Kidney tubule cell (primary cell): ENCODE results near the gene CASZ1.

Experiments used
- DNase-seq: peaks from one replicate; pipeline ENCODE4 v3.0.0-alpha.2; 2018; ENCODE audit warnings: low spot score

The CASZ1 gene

DNA sequence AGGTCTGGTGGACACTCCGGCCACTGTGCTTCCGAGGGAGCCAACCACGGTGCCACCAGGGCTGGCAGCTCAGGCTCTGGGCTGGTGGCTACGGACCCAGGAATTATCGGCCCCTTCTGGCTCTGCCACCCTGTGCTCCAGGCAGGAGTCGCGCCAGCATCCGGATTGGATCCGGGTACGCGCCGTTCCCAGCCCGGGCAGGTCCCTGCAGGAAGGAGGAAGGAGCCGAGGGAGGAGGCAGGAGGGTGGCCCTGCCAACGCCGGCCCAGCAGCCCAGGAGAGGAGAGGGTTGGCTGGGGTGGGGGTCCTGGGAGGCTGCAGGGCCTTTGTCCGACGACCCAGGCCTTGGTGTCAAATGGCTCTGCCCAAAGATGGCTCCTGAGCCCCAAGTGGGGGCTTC is 160.5 kb downstream of the CASZ1 start:
- no peak for DNase-seq

GRCh38 chr1:10635085-10635896 is 161.2 kb downstream of the CASZ1 start:
- DNase-seq, result peak; percentile 36

GRCh38 chr1:10634428-10635084 is 161.9 kb downstream of the CASZ1 start:
- no peak for DNase-seq

DNA sequence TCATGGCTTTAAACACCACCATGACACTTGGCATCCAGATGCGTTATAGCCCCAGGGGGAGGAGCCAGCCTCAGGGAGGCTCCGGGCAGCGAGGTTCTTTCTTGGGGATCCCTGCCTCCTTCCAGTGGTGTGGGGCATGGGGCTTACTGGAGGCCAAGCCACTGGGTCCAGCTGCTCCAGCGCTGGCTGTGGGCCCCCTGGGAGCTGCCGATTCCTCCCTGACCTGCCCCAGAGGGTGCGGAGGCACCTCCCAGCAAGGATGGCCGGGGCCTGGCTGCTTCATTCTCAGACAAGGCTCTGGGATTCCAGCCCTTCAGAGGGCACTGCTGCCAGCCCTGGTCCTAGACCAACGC is 162.4 kb downstream of the CASZ1 start:
- no peak for DNase-seq

DNA sequence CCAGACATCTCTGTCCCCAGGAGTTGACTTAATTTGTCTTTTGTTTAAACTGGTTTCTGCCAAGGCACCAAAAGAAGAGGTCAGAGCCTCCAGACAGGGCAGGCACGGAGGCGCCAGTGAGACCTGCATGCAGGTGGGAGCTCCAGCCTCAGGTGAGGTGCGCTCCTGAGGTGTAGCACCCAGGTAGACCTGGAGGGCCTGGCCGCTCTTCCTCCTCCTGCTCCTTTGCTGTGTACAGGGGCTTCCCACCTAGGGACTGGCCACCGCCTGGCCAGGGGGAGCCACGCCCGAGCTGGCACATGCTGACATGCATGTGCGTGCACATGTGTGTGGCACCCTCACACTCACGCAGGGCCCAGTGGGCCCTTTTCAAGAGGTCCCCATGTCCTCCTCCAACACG is 163.0 kb downstream of the CASZ1 start:
- DNase-seq, result no peak

DNA sequence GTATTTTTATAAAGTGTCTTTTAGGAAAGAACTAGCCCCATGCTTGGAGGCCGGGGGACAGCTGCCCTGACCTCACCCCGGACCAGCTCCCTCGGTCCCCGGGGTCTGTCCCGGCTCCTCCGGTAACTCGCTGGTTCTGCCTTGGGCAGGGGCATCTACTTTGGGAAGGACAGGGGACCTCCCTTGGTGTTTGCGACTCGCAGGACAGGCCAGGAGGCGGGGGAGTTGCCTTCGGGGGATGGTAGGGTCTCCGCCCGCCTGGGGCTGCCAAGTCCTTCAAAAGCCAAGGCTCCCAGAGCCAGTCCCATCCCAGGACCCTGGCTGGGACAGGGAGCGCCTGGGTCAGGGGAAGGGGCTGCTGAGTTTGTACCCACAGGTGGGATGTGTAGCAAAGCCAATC is 163.8 kb downstream of the CASZ1 start:
- DNase-seq, result no peak

- DNase-seq, result no peak
Measured at GRCh38 chr1:10631811-10632593, 164.4 kb downstream of the CASZ1 start.

- no peak for DNase-seq
Measured at GRCh38 chr1:10631121-10631810, 165.2 kb downstream of the CASZ1 start.

DNA sequence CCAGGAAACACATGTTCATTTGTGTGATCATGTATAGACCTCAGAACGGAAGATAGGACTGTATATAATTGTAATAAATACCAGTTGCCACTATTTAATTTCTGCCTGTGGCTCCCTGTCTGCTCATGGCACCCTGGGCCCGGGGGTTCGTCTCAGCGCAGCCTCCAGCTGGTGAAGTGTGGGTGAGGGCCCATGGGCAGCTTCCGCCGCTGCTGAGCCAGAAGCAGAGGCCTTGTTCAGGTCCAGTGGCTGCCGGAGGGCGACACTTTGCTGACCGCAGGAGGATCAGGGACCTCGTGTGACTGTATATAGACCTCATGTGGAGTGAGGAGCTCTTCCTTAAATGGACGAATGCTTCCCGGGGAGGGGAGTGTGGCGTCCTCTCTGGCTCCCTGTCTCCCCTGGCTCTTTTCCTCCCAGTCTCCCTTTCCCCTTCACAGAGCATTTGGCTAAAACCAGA is 165.8 kb downstream of the CASZ1 start:
- no peak for DNase-seq

DNA sequence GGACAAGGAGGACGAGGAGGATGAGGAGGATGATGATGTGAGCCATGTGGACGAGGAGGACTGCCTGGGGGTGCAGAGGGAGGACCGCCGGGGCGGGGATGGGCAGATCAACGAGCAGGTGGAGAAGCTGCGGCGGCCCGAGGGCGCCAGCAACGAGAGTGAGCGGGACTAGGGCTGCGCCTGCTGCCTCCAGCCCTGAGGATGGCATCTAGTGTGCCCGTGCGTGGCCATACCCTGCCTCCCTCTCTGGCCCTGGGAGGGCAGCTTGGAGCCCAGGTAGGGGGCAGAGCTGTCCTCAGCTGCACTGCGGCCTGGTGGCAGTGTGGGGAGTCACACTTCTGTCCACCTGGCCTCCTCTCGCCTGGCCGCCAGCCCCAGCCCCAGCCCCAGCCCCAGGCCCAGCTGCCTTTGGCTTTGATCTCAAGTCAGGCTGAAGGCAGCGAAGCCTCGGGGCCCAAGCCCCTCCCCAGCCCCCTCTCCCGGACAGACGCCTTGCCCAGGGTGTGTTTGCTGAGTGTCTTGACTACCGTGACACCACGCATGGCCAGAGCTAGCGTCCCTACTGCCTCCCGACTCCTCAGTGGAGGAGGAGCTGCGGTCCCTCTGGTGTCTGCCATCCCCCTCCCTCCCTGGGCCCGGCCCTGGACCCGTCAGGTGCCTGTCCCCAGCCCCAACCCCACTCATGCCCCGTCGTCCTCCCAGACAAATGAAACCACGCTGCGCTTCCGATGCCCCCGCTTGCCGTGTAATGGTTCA is 166.5 kb downstream of the CASZ1 start:
- no peak for DNase-seq

DNA sequence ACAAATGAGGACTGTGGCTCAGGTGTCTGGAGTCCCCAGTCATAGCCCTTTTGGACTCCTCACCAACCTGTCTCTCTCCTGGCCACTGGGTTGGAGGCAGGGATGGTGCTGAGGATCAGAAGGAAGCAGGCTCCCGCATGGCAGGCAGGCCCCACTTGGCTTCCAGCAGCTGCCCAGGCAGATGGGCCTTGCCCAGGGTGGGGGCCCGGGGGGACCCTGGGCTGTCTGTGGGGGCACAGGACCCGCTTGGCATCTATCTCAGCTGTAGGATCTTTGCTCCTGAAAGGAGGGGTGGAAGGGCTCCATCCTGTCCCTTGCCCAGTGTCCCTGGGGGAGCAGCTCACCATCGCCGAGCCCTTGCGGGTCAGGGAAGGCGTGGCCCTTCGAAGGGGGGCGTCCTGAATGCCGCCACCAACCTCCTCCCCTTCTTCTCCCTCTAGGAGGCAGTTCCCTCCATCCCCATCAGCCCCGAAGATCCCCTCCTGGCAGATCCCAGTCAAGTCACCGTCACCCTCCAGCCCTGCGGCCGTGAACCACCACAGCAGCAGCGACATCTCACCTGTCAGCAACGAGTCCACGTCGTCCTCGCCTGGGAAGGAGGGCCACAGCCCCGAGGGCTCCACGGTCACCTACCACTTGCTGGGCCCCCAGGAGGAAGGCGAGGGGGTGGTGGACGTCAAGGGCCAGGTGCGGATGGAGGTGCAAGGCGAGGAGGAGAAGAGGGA is 167.2 kb downstream of the CASZ1 start:
- DNase-seq, result no peak

- DNase-seq, result no peak
Measured at GRCh38 chr1:10628685-10629084, 167.8 kb downstream of the CASZ1 start.

GRCh38 chr1:10626791-10627410 is 169.5 kb downstream of the CASZ1 start:
- no peak for DNase-seq

DNA sequence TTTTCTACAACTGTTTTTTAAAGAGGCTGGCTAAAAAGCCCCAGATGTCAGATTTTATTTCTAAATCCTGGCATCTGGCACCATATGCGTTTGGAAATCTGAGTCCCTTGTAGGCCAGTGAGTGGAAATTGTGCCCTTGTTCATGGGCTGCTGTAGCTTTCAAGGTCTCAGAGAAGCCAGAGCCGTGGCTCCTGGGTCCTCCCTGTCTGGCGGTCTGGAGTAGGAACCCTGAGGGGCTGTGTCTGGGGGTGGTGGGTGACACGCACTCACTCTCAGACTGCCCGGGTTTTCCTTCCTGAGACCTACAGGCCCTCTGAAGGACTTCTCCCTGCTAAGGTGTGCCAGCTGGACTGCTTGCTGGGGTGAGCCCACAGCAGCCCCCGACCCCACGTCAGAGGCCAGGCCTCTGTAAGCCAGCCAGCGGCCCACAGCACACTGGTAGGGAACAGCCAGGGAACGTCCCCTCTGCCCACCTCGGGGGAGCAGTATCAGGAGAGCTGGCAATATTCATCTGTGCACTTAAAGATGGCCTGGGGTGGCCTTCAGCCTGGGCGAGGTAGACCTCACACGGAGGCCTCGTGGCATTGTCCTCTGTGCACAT is 170.2 kb downstream of the CASZ1 start:
- DNase-seq, result no peak

- no peak for DNase-seq
Measured at GRCh38 chr1:10625554-10625953, 170.9 kb downstream of the CASZ1 start.

- DNase-seq, result no peak
Measured at GRCh38 chr1:10625076-10625475, 171.4 kb downstream of the CASZ1 start.

DNA sequence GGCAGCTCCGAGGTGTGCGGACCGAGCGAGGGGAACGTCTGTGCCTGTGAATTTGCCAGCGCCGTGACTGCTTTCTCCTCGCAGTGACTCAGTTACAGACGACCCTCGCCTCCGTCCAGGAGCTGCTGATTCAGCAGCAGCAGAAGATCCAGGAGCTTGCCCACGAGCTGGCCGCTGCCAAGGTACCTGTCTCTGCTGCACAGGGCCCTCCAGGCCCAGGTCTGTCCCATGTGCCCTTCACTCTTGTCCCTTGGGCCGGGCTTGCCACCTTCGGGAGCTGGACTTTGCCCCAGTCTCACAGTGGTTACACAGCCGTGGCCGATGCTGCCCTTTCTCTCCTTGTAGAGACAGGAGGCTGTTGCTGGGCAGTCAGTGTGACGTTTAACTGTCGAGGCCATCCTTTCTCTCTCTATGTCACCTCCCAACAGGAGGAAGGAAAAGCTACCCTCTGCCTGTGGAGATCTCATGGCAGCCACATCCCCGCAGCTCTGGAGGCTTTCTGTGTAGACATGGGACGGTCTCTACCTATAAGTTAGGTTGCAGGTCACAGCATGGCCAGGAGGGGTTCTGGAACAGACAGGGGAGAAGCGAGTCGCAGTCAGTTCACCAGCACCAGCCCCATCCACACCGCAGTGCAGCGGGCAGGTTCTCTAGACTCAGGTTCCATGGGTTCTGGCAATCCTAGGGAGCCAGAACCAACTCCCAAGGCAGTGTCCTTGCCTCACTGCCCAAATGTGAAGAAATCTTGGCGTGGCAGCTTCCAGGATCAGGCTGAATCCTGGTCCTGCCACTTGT is 172.0 kb downstream of the CASZ1 start:
- no peak for DNase-seq

GRCh38 chr1:10623686-10624145 is 172.7 kb downstream of the CASZ1 start:
- DNase-seq, result no peak
